Peyer's patch (tissue), 4 donors: Measurements from ENCODE around the gene LCN1.

ENCODE experiments used
- POLR2A ChIP-seq, 2 donors: fragments of 450-650 bp; IDR thresholded peaks; one replicate each; pipeline ENCODE4 v1.5.1; 2017; ENCODE audit warnings: antibody characterized with exemption in 2 of 2, mild to moderate bottlenecking in 2 of 2, moderate library complexity in 2 of 2
- TF ChIP-seq, protein P1 (sequence below), 6 experiments: fragments of 450-650 bp in 4 of 6; fragments of 200-600 bp in 2 of 6; sonication (generic) in 1 of 6; IDR thresholded peaks; one replicate each; pipeline ENCODE4 v1.5.1; 2017 to 2019; ENCODE audit warnings: antibody characterized with exemption in 6 of 6, mild to moderate bottlenecking in 3 of 6, moderate library complexity in 1 of 6

DNA sequence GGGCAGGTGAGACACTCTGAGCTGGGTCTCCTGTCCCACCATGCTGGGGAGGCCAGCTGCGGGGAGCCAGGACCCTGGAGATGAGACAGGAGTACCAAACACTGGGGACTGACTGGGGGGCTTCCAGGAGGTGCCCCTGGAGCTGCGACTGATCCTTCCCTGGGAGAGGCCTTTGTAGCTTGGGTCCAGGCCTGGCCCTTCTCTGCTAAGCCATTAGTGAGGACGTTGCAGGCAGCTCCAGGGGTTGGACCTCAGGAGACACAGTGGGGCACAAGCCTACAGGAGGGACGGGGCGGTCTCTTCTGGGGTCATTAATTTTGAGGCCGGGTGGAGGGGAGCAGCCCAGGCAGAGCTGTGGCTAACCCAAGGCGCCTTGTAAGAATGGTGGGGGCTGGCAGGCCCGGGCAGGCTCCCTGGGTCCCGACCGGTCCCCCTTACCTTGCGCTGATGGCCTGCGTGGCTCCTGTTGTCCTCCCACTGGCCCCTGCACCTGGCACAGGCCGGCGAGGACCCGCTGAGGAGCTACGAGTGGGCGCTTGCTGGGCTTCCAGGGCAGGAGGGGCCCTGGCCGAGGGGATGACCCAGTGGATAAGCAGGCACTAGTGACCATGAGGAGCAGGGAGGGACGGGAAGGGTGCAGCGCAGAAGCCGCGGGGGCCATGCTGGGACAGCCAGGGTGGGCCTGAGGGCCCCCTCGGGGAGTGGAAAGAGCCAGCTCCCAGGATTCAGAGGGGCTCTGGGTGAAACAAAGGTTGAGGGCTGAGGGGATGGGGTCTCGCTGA lies 15.6 kb upstream of the LCN1 start:
- TF ChIP-seq, protein P1, sequence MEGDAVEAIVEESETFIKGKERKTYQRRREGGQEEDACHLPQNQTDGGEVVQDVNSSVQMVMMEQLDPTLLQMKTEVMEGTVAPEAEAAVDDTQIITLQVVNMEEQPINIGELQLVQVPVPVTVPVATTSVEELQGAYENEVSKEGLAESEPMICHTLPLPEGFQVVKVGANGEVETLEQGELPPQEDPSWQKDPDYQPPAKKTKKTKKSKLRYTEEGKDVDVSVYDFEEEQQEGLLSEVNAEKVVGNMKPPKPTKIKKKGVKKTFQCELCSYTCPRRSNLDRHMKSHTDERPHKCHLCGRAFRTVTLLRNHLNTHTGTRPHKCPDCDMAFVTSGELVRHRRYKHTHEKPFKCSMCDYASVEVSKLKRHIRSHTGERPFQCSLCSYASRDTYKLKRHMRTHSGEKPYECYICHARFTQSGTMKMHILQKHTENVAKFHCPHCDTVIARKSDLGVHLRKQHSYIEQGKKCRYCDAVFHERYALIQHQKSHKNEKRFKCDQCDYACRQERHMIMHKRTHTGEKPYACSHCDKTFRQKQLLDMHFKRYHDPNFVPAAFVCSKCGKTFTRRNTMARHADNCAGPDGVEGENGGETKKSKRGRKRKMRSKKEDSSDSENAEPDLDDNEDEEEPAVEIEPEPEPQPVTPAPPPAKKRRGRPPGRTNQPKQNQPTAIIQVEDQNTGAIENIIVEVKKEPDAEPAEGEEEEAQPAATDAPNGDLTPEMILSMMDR (IDR thresholded peaks at IDR 0.05): no peak
- TF ChIP-seq POLR2A (IDR thresholded peaks at IDR 0.05): no peak
